Urothelium cell line (cell line): ENCODE measurements around the gene CACNB2.

Experiments used
- DNase-seq: peaks from one replicate; pipeline ENCODE4 v3.0.0; 2011; ENCODE audit warnings: low spot score, mixed read lengths
- FAIRE-seq: peaks from 2 replicates; lab custom pipeline; 2011; peaks lifted over from hg19 to GRCh38; lab: Jason Lieb, UNC

The CACNB2 gene

GRCh38 chr10:18140149-18140956, at the start of gene CACNB2:
CACNB2 (plus strand) TSS chr10:18140424.
- FAIRE-seq (peak; percentile 37), DNase-seq (peak; percentile 74)

- no peak for DNase-seq
- FAIRE-seq, result no peak
Measured at GRCh38 chr10:18094332-18094731, 45.9 kb upstream of the CACNB2 start.

GRCh38 chr10:18094793-18095192, 45.4 kb upstream of the CACNB2 start:
- DNase-seq (no peak), FAIRE-seq (no peak)

GRCh38 chr10:18097524-18097923, 42.7 kb upstream of the CACNB2 start:
- DNase-seq (no peak), FAIRE-seq (no peak)

- no peak for FAIRE-seq
- DNase-seq, result no peak
Measured at GRCh38 chr10:18098201-18098600, 42.0 kb upstream of the CACNB2 start.

GRCh38 chr10:18099415-18099814, 40.8 kb upstream of the CACNB2 start:
- no peak for DNase-seq
- FAIRE-seq, result peak; percentile 72

GRCh38 chr10:18100669-18101068, 39.6 kb upstream of the CACNB2 start:
- FAIRE-seq (no peak), DNase-seq (no peak)

GRCh38 chr10:18102404-18102803, 37.8 kb upstream of the CACNB2 start:
- FAIRE-seq, result no peak
- no peak for DNase-seq

GRCh38 chr10:18104223-18104872, 35.9 kb upstream of the CACNB2 start:
- DNase-seq (peak; percentile 41), FAIRE-seq (peak; percentile 32)

- no peak for FAIRE-seq
Measured at GRCh38 chr10:18109341-18109870, 30.8 kb upstream of the CACNB2 start.

GRCh38 chr10:18113881-18114280, 26.3 kb upstream of the CACNB2 start:
- no peak for FAIRE-seq
- no peak for DNase-seq

More at GRCh38 chr10:18109341-18109870, 30.8 kb upstream of the CACNB2 start:
- DNase-seq, result no peak

GRCh38 chr10:18117276-18117675, 22.9 kb upstream of the CACNB2 start:
- no peak for DNase-seq
- no peak for FAIRE-seq

GRCh38 chr10:18122753-18123152, 17.5 kb upstream of the CACNB2 start:
- FAIRE-seq, result no peak
- DNase-seq, result no peak

- FAIRE-seq (no peak), DNase-seq (no peak)
Measured at GRCh38 chr10:18133046-18133445, 7.2 kb upstream of the CACNB2 start.

GRCh38 chr10:18134509-18134908, 5.7 kb upstream of the CACNB2 start:
- FAIRE-seq, result no peak
- DNase-seq, result no peak

GRCh38 chr10:18134921-18135320, 5.3 kb upstream of the CACNB2 start:
- no peak for FAIRE-seq
- no peak for DNase-seq

- DNase-seq (no peak), FAIRE-seq (no peak)
Measured at GRCh38 chr10:18136073-18136791, 4.0 kb upstream of the CACNB2 start.

- no peak for DNase-seq
- no peak for FAIRE-seq
Measured at GRCh38 chr10:18137111-18137510, 3.1 kb upstream of the CACNB2 start.

- no peak for FAIRE-seq
Measured at GRCh38 chr10:18140957-18141845, 977 bp downstream of the CACNB2 start.

GRCh38 chr10:18142151-18142550, 1.9 kb downstream of the CACNB2 start:
- no peak for DNase-seq
- no peak for FAIRE-seq

More at GRCh38 chr10:18140957-18141845, 977 bp downstream of the CACNB2 start:
- peak; percentile 45 for DNase-seq
